Posterior vena cava (tissue), 2 donors: Measurements from ENCODE around the gene CRCP. TPM values are rescaled to one million over a fixed set of nuclear protein-coding genes. Genes with fewer than 3 reads are reported as not detected.

ENCODE experiments used
- DNase-seq: peaks from one replicate; pipeline ENCODE4 v3.0.0-alpha.2; 2020; ENCODE audit warnings: low spot score
- intact Hi-C, 2 donors: fragments of 100-400 bp; cut with DNase I; formaldehyde crosslinking; loops; one replicate each; pipeline versions ENCODE4 v1.14.1 to v1.14.2; 2022 to 2023
- total RNA-seq, 2 donors: library from RNA; stranded (reverse); fragmentation: NEBNext Ultra II Directional; extraction: Animal tissue kit (Norgen Biotek cat#: 25700); gene quantifications; one replicate each; pipeline ENCODE4 v1.2.1, GENCODE V29; 2021
- donor health status: DM: yes; HTN: yes; CAD: no.
- donor health status: DM: yes; HTN: yes; CAD: no.

The CRCP gene
- total RNA-seq, 2 donors from 2014 or later: 28.1 to 28.3 TPM

GRCh38 chr7:66181845-66182244 lies 67.2 kb downstream of the CRCP start:
- intact Hi-C loops: no loop called here
- DNase-seq: no peak

GRCh38 chr7:66182920-66183319 lies 68.3 kb downstream of the CRCP start:
- intact Hi-C loops: no loop called here
- no peak for DNase-seq

DNA sequence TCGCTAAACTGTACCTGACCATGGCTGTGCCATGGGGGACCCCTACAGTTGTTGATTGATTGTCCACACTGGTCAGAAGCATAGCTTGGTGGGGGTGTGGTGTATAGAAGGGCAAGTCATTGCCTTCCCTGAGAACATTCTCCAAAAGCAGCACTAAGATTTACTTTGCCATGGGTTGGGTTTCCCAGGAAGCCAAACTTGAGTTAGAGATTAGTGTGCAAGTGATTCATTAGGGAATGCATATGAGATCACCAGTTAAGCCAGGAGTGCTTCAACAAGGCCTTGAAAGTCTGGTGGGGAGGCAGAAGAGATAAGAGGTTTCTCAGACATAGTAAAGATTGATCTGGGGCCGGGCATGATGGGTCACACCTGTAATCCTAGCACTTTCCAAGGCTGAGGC lies 69.1 kb downstream of the CRCP start:
- intact Hi-C loops: no loop called here
- no peak for DNase-seq

DNA sequence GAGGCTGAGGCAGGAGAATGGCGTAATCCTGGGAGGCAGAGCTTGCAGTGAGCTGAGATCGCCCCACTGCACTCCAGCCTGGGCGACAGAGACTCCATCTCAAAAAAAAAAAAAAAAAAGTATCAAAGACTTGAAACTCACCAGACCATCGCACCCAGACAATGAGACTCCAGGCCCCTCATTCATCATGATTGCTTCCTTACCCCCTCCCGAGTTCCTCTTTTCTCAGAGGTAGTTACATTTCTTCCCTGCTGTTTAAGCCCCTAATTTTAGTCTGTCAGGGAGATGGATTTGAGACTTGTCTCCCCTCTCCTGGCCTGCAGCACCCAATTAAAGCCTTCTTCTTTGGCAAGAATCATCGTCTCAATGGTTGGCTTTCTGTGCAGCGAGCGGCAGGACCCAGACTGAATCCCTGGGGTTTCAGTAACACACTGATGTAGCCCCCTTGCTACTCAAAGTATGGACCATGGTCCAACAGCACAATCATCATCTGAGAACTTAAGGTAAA lies 71.1 kb downstream of the CRCP start:
- intact Hi-C loops: no loop called here
- DNase-seq: no peak

GRCh38 chr7:66186991-66187390 lies 72.3 kb downstream of the CRCP start:
- intact Hi-C loops: no loop called here
- no peak for DNase-seq

- intact Hi-C loops: no loop called here
- peak; percentile 92 for DNase-seq
Observed at GRCh38 chr7:66187905-66188304, 73.3 kb downstream of the CRCP start.

- no peak for DNase-seq
- intact Hi-C loops: no loop called here
Observed at GRCh38 chr7:66188645-66189044, 74.0 kb downstream of the CRCP start.

DNA sequence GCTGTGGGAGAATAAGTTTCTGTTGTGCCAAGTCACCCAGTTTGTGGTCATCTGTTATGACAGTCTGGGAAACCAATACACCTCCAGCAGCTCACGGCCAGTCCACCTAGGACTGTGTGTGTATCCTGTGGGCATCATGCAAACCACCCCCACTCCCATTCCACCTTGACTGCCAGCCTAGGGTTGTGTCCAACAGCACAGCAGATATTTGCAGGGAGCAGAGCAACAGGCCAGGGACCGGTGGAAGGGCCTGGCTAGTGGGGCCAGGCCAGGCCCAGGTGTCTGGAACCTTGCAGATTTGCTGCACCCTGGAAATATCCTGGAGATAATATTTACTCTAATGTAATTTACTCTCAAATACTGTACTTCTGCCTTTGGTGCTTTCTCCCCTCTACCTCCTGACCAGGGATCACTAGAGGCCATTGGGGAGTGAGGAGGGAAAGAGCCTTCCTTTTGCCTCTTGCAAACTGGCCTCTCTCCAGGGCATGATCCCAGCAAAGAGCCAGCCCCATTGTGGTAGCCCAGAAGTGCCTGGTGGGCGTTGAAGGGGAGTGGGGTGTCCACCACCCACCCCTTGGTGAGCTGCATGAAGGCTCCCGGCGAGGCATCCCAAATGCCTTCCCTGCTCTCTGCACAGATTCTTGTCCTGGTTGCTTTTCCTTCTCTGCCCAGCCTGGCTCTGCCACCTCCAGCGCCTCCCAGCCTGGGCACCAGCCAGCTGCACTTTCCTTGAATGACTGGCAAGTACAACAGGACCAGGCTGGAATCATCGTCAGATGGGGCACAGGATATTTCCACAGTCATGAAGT lies 75.3 kb downstream of the CRCP start:
- intact Hi-C loops: no loop called here
- peak; percentile 61 for DNase-seq

DNA sequence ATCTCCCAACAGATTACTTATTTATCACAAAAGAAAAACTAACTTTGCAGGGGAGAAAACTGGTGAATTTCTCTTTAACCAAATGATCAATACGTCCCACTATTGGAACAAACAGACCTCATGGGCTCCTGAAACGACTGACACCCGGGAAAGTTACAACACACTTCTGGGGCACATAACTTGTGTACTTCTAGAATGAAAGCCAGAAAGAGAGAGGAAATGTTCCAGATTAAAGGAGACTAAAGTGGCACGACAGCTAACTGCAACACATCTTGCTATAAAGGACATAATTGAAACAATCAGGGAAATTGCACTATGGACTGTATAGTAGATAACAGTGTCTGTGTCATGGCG lies 75.8 kb downstream of the CRCP start:
- no peak for DNase-seq
- intact Hi-C loops: no loop called here

- no peak for DNase-seq
- intact Hi-C loops: no loop called here
Observed at GRCh38 chr7:66193146-66193725, 78.6 kb downstream of the CRCP start.

- DNase-seq: peak; percentile 54
Observed at GRCh38 chr7:66198469-66198868, 83.8 kb downstream of the CRCP start.

GRCh38 chr7:66198956-66199355 lies 84.3 kb downstream of the CRCP start:
- intact Hi-C loops: no loop called here
- DNase-seq: no peak

More at GRCh38 chr7:66198469-66198868, 83.8 kb downstream of the CRCP start:
- intact Hi-C loops: no loop called here

DNA sequence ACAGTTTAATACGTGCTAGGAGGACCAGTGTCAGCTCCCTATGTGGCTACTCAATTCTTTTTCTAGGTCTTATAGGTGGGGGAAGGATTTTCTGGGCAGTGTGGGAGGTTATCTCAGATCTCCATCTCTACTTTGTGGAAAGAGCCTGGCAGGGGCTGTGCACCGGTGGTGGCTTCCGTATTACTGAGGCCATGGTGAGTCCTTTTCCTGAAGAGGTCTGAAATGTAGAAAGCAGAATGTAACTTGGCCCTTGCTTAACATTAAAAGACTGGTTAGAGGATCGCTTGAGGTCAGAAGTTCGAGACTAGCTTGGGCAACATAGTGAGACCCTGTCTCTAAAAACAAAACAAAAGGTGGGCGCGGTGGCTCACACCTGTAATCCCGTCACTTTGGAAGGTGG lies 87.8 kb downstream of the CRCP start:
- intact Hi-C loops: no loop called here
- no peak for DNase-seq

Other genes starting within 250 kb of the CRCP start
- gene VKORC1L1, start 241.8 kb upstream of the CRCP start, total RNA-seq: 10 to 100 TPM; 20.6 to 27.4 TPM
- 10 to 100 TPM; 22.5 to 38.4 TPM for gene GUSB, start 132.6 kb upstream of the CRCP start, total RNA-seq
- 10 to 100 TPM; 19.9 TPM for gene ASL, start 39.0 kb upstream of the CRCP start, total RNA-seq
- 10 to 100 TPM; 21.4 to 32.5 TPM for gene TPST1, start 90.5 kb downstream of the CRCP start, total RNA-seq